ENCODE data around the gene ADI1. TPM values are rescaled to one million over a fixed set of nuclear protein-coding genes. Genes with fewer than 3 reads are reported as not detected.

ADI1 gene
- total RNA-seq, 2 donors from 2014 or later: 18.8 to 22.3 TPM

DNA sequence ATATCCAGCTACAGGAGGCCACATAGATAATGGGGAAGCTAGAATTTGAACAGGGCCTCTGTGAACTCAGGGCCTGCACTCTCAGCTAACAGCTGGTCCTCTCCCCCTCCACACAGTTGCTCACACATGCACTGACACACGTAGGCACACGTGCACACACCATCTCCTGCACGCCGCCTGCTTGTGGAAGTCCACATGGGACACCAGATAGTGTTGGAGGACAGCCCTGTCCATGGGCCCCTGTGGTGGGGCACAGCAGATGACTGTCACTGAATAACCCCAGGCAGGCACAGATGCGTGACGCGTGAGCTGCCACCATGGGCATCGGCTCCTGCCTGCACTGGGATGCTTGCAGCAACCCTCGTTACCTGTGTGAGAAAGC lies 52.9 kb downstream of the ADI1 start:
- 93% methylated on average over 8 to 9 of the region's 9 CpGs for WGBS, 2 donors
- peaks cover 5 to 25% of the 10 kb centered on the region in 2 donors for H3K36me3 ChIP-seq (replicated peaks in 1 of 2; ENCODE audit: insufficient read depth in 1 of 2, low read depth in 2 of 2)
- no peaks in the 10 kb centered on the region for H3K27me3 ChIP-seq
- intact Hi-C loops (cut with DNase I): no loop called here
- H3K4me3 ChIP-seq: no peak overlapping the region
- no peaks in the 10 kb centered on the region for H3K4me1 ChIP-seq
- peak overlapping the region in 1 of 4 donors; percentile 31 for H3K27ac ChIP-seq
- TF ChIP-seq, protein P1, sequence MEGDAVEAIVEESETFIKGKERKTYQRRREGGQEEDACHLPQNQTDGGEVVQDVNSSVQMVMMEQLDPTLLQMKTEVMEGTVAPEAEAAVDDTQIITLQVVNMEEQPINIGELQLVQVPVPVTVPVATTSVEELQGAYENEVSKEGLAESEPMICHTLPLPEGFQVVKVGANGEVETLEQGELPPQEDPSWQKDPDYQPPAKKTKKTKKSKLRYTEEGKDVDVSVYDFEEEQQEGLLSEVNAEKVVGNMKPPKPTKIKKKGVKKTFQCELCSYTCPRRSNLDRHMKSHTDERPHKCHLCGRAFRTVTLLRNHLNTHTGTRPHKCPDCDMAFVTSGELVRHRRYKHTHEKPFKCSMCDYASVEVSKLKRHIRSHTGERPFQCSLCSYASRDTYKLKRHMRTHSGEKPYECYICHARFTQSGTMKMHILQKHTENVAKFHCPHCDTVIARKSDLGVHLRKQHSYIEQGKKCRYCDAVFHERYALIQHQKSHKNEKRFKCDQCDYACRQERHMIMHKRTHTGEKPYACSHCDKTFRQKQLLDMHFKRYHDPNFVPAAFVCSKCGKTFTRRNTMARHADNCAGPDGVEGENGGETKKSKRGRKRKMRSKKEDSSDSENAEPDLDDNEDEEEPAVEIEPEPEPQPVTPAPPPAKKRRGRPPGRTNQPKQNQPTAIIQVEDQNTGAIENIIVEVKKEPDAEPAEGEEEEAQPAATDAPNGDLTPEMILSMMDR (IDR thresholded peaks at IDR 0.05): no peak
- TF ChIP-seq POLR2A (IDR thresholded peaks at IDR 0.05): no peak
- DNase-seq: no peak
- no peaks in the 10 kb centered on the region for H3K9me3 ChIP-seq
- no peak for ATAC-seq

DNA sequence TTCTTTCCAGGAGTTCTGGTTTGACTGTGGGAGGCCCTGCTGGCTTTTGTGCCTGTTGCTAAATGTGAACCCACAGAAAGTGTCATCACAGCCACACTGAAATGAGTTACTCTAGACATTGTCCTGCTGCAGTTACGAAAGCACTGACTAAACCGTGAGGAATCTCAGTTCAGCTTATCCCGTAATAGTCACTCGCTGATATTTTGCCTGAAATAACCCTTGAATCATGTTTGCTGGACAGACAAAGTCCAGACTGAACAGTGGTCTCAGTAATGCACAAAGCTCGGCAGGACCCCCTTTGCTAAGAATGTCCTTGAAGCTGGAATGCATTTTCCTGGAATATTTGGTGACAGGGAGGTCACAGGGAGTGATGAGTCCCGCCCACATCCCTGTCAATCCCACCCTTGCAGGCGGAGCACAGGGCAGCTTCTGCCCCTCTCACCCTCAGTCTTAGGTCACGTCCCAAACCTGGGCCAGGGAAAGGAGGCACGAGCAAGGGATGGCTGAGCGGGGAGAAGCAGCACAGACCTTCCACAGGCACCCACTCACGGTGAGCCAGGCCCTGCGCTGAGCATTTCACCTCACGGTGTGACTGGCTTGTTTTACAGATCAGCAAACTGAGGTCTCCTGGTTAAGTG lies 53.4 kb downstream of the ADI1 start:
- H3K9me3 ChIP-seq: no peaks in the 10 kb centered on the region
- intact Hi-C loops (cut with DNase I): no loop called here
- no peak overlapping the region for H3K4me3 ChIP-seq
- no peak for TF ChIP-seq POLR2A (IDR thresholded peaks at IDR 0.05)
- TF ChIP-seq, protein P1 (IDR thresholded peaks at IDR 0.05): no peak
- peaks cover under 1% of the 10 kb centered on the region for H3K4me1 ChIP-seq
- 78 to 86% methylated on average over 10 to 13 of the region's 13 CpGs for WGBS, 2 donors
- H3K27me3 ChIP-seq: no peaks in the 10 kb centered on the region
- DNase-seq: peak in 1 of 4 donors; percentile 45
- peaks cover 5 to 25% of the 10 kb centered on the region in 2 donors for H3K36me3 ChIP-seq (replicated peaks in 1 of 2; ENCODE audit: insufficient read depth in 1 of 2, low read depth in 2 of 2)
- peak overlapping the region in 1 of 4 donors; percentile 31 for H3K27ac ChIP-seq
- ATAC-seq: peak; percentile 39

DNA sequence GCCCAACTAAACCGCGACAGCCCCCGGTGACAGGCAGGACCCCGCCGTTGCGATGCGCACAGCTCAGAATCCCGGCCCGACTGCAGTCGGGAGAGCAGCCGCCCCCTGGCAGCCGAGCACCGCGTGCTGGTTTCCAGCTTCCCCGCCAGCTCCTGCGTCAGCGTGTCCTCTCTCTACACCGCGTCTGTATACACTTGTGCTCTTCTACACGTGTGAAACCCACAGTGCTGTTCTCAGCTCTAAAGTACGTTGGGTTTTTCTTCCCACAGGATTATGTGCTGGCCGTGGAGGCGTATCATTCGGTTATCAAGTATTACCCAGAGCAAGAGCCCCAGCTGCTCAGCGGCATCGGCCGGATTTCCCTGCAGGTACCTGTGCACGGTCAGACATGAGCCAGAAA lies 54.0 kb downstream of the ADI1 start:
- ATAC-seq: no peak
- no peaks in the 10 kb centered on the region for H3K9me3 ChIP-seq
- H3K27me3 ChIP-seq: no peaks in the 10 kb centered on the region
- intact Hi-C loops (cut with DNase I): no loop called here
- H3K36me3 ChIP-seq (replicated peaks in 1 of 2; ENCODE audit: insufficient read depth in 1 of 2, low read depth in 2 of 2): peaks cover 5 to 25% of the 10 kb centered on the region in 2 donors
- no peak overlapping the region for H3K4me3 ChIP-seq
- DNase-seq: no peak
- H3K4me1 ChIP-seq: peaks cover 6% of the 10 kb centered on the region
- TF ChIP-seq POLR2A (IDR thresholded peaks at IDR 0.05): no peak
- TF ChIP-seq, protein P1 (IDR thresholded peaks at IDR 0.05): no peak
- peak overlapping the region in 1 of 4 donors; percentile 5 for H3K27ac ChIP-seq
- 92 to 94% methylated on average over 25 to 28 of the region's 28 CpGs for WGBS, 2 donors

DNA sequence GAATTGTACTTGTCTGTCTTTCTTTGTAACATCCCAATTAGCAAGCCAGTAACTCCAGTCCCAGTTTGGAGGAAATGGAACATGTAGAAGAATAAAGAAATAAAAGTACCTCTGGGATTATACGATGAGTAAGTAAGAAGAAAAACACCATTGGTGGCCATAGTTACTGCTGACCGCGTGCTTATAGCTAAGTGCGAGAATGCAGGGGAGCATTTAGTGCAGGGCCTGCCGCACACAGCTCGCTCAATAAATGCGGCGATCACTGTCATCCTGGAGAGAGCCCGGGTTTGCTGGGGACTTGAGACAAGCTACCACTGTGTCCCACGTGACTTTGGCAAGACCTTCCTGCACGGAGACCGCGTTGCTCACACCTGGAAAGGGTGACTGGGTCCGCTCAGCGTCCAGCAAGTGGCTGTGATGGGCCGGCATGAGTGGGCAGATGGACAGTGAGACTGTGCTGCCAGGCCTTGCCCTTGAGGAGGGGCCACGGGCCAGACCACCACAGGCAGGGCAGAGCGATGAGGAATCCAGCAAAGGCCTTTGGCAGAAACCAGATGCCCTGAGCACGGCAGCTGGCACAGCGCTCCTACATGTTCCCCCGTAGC lies 54.8 kb downstream of the ADI1 start:
- intact Hi-C loops (cut with DNase I): no loop called here
- no peak for DNase-seq

More for the DNA sequence above, 54.8 kb downstream of the ADI1 start:
- Histone ChIP-seq H3K9me3 (no peaks in the 10 kb centered on the region), H3K4me3 (no peak overlapping the region), H3K27ac (peak overlapping the region in 1 of 4 donors; percentile 5), H3K4me1 (peaks cover 6% of the 10 kb centered on the region), H3K36me3 (replicated peaks in 1 of 2; ENCODE audit: insufficient read depth in 1 of 2, low read depth in 2 of 2) (peaks cover 5 to 23% of the 10 kb centered on the region in 2 donors), H3K27me3 (no peaks in the 10 kb centered on the region)
- TF ChIP-seq, protein P1 (IDR thresholded peaks at IDR 0.05): no peak
- TF ChIP-seq POLR2A (IDR thresholded peaks at IDR 0.05): no peak
- ATAC-seq: no peak
- WGBS, 2 donors: 95 to 96% methylated on average over 16 to 18 of the region's 21 CpGs

Measured in body of pancreas (tissue), 4 donors.